SU-DHL-6 (cell line): ENCODE data around the gene KRT37.

Experiments
- CTCF ChIP-seq: fragments of 200-600 bp; sonication (generic); IDR thresholded peaks from one replicate; pipeline ENCODE4 v1.5.1; 2017; ENCODE audit warnings: antibody characterized with exemption, mild to moderate bottlenecking, low read length, moderate library complexity; ENCODE audit not compliant: insufficient read depth, poor library complexity, severe bottlenecking
- EZH2phosphoT487 ChIP-seq: fragments of 200-600 bp; sonication (generic), shearing (Covaris generic); conservative IDR thresholded peaks from 2 replicates; pipeline ENCODE4 v1.6.1; 2018; ENCODE audit warnings: mild to moderate bottlenecking, antibody characterized with exemption, low read length, moderate library complexity, mixed read lengths

DNA sequence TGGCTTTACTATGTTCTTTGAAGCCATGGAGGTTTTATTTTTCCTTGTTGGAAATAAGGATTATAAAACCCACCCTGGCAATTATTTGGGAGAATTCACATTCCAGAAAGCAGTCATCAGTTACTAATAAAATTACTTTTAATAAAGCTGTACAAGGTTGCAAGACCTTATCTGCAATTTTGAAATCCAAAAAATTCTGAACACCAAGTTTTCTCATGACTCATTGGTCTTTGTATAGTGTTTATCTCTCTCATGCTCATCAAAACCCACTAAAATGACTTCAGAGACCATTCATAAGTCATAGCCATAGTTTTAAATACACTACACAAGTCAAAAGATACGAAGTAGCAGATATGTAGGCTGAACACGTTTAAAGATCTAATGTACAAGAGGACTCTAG lies 22.4 kb upstream of the KRT37 start:
- TF ChIP-seq EZH2phosphoT487 (no peak), CTCF (no peak)
